Endodermal cell (in vitro differentiated cells): ENCODE measurements around the gene PRUNE2. TPM values are rescaled to one million over a fixed set of nuclear protein-coding genes. Genes with fewer than 3 reads are reported as not detected.

Experiments used
- DNase-seq: peaks from one replicate; pipeline ENCODE4 v3.0.0-alpha.2; 2017
- H3K27ac ChIP-seq: 2 replicates; pipeline ENCODE4 v1.5.1; 2013; ENCODE audit warnings: mild to moderate bottlenecking, low read depth, low read length, moderate library complexity
- H3K27me3 ChIP-seq: 2 replicates; pipeline ENCODE4 v1.6.1; 2013; ENCODE audit warnings: mild to moderate bottlenecking, low read length, moderate library complexity; ENCODE audit not compliant: insufficient read depth, control insufficient read depth, poor library complexity, severe bottlenecking
- H3K36me3 ChIP-seq: 2 replicates; pipeline ENCODE4 v1.7.0; 2013; ENCODE audit warnings: mild to moderate bottlenecking, low read length, moderate library complexity; ENCODE audit not compliant: control insufficient read depth, insufficient read depth
- H3K4me1 ChIP-seq: one replicate; pipeline ENCODE4 v1.7.0; 2013; ENCODE audit warnings: low read length; ENCODE audit not compliant: control insufficient read depth, insufficient read depth
- H3K4me3 ChIP-seq: 2 replicates; pipeline ENCODE4 v1.5.1; 2013; ENCODE audit warnings: mild to moderate bottlenecking, low read length, moderate library complexity
- H3K9ac ChIP-seq: 2 replicates; pipeline ENCODE4 v1.6.1; 2013; ENCODE audit warnings: mild to moderate bottlenecking, low read length, moderate library complexity; ENCODE audit not compliant: poor library complexity, severe bottlenecking; ENCODE audit errors: extremely low read depth
- H3K9me3 ChIP-seq: 2 replicates; pipeline ENCODE4 v1.6.1; 2013; ENCODE audit warnings: mild to moderate bottlenecking, low read length, moderate library complexity; ENCODE audit not compliant: control insufficient read depth
- H3K27ac Mint-ChIP-seq: 2 replicates; pipeline ENCODE4 v1.8.0; 2020; ENCODE audit warnings: mixed read lengths
- H3K27me3 Mint-ChIP-seq: 2 replicates; pipeline ENCODE4 v1.8.0; 2021; ENCODE audit warnings: mild to moderate bottlenecking, mixed read lengths; ENCODE audit not compliant: insufficient read depth
- H3K36me3 Mint-ChIP-seq: 2 replicates; pipeline ENCODE4 v1.8.0; 2020; ENCODE audit warnings: low read depth, mixed read lengths
- H3K4me1 Mint-ChIP-seq: 2 replicates; pipeline ENCODE4 v1.8.0; 2020; ENCODE audit warnings: mixed read lengths
- H3K4me3 Mint-ChIP-seq: 2 replicates; pipeline ENCODE4 v1.8.0; 2020; ENCODE audit warnings: mild to moderate bottlenecking, moderate library complexity, mixed read lengths
- H3K9me3 Mint-ChIP-seq: 2 replicates; pipeline ENCODE4 v1.8.0; 2020; ENCODE audit warnings: mild to moderate bottlenecking, mixed read lengths
- WGBS, 2 experiments: methylation state at CpG; one replicate each; pipeline versions ENCODE4 v1.1.5 to v1.1.7; 2013; ENCODE audit warnings: missing lambda C conversion rate in 2 of 2, mixed read lengths in 1 of 2; ENCODE audit not compliant: insufficient coverage in 1 of 2, insufficient read length in 1 of 2; 5-methylcytosine and 5-hydroxymethylcytosine counted together
- total RNA-seq, 2 donors: library from RNA; stranded (reverse); fragmentation: NEBNext Ultra II Directional in 1 of 2; extraction: Animal tissue kit (Norgen Biotek cat#: 25700) in 1 of 2; gene quantifications; 2 replicates in 1 of 2; 3 replicates in 1 of 2; pipeline ENCODE4 v1.2.1, GENCODE V29; 2021
- TF ChIP-seq, protein P1 (sequence below): fragments of 200-600 bp; sonication (generic); conservative IDR thresholded peaks from 2 replicates; pipeline ENCODE4 v1.5.0; 2021; ENCODE audit warnings: antibody characterized with exemption, mild to moderate bottlenecking

PRUNE2 gene
- total RNA-seq, 2 donors from 2014 or later: 4.1 to 6.8 TPM

DNA sequence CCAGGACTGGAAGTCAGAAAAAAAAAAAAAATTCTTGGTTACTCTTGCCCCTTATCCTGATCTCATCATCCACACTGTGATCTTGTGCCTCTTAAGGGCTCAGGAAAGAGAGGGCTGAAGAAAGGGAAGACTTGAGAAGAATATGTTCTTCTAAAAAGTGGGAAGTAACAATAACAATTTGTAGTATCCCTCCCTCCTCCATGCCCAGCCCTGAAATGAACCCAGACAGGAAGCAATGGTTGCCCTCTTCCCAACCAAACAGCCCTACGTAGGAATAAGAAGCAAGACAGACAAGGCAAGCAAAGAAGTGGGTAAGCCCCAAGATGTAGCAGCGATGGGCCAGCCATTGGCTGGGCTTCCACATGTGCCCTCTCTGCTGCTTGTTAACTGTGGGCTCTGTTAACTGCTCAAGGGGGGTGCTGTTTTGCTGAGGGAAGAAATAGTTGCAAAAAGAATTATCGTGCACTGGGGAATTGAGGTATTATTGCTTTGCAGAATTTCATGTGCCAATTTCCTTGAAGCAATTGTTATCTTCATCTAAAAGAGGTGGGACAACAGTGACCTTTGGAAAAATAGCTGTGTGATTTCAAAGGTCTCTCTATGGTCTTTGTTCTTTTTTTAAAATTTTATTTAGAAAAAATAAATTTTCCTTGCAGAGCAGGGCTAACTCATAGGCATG lies 288.3 kb downstream of the PRUNE2 start:
- H3K4me3 Mint-ChIP-seq: no peak overlapping the region
- 96 to 100% methylated on average over 1 to 3 of the region's 3 CpGs for WGBS, 2 experiments
- H3K36me3 Mint-ChIP-seq: no peaks in the 10 kb centered on the region
- no peak for DNase-seq
- TF ChIP-seq, protein P1, sequence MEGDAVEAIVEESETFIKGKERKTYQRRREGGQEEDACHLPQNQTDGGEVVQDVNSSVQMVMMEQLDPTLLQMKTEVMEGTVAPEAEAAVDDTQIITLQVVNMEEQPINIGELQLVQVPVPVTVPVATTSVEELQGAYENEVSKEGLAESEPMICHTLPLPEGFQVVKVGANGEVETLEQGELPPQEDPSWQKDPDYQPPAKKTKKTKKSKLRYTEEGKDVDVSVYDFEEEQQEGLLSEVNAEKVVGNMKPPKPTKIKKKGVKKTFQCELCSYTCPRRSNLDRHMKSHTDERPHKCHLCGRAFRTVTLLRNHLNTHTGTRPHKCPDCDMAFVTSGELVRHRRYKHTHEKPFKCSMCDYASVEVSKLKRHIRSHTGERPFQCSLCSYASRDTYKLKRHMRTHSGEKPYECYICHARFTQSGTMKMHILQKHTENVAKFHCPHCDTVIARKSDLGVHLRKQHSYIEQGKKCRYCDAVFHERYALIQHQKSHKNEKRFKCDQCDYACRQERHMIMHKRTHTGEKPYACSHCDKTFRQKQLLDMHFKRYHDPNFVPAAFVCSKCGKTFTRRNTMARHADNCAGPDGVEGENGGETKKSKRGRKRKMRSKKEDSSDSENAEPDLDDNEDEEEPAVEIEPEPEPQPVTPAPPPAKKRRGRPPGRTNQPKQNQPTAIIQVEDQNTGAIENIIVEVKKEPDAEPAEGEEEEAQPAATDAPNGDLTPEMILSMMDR: no peak
- no peak overlapping the region for H3K27ac Mint-ChIP-seq
- H3K27me3 Mint-ChIP-seq: peaks cover 1% of the 10 kb centered on the region
- Histone ChIP-seq H3K36me3 (no peaks in the 10 kb centered on the region), H3K4me1 (peaks cover 19% of the 10 kb centered on the region), H3K27me3 (no peaks in the 10 kb centered on the region), H3K9me3 (no peaks in the 10 kb centered on the region), H3K27ac (no peak overlapping the region), H3K4me3 (no peak overlapping the region), H3K9ac (no peak overlapping the region)
- peaks cover 40% of the 10 kb centered on the region for H3K4me1 Mint-ChIP-seq
- no peaks in the 10 kb centered on the region for H3K9me3 Mint-ChIP-seq

DNA sequence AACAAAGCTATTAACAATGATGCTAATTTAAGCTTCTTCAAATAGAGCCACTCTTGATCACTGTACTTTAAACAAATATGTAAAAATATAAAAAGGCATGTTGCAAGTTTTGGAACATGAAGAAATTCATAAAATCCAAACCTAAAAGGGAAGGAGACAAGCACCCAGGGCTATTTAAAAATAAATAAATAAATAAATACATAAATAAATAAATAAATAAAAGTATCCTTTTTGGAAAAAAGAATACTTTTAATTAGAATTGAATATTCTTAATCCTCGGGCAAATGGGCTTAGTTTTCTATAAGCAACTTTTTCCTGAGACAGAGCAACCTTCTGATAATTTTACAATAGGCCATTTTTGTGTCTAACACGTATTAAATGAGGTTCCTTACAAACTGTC lies 289.1 kb downstream of the PRUNE2 start:
- TF ChIP-seq, protein P1: no peak

DNA sequence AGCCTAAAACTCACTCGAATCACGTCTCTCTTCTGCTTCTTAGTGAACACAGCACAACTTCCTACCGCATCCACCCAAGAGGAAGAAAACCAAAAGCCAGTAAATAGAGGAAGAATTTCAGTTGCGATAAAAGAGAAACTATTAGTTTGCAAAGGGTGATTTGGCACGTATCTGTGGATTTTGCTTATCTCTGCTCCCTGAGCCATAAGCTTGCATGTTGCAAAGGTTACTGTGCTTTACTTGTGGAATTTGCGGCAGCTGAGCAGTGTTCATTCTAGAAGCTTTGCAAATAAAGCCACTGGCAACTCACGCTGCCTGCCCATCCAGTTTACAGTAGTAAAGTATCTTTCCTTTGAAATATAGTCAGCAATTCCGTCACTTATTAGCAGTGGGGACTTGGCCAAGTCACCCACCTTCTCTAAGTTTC lies 290.7 kb downstream of the PRUNE2 start:
- no peak overlapping the region for H3K4me3 Mint-ChIP-seq
- Histone ChIP-seq H3K9me3 (no peaks in the 10 kb centered on the region), H3K4me1 (peaks cover 24% of the 10 kb centered on the region), H3K9ac (peak overlapping the region; percentile 6), H3K4me3 (peak overlapping the region; percentile 44), H3K36me3 (no peaks in the 10 kb centered on the region), H3K27ac (no peak overlapping the region), H3K27me3 (no peaks in the 10 kb centered on the region)
- peaks cover 52% of the 10 kb centered on the region for H3K4me1 Mint-ChIP-seq
- no peaks in the 10 kb centered on the region for H3K27me3 Mint-ChIP-seq
- peak overlapping the region; percentile 6 for H3K27ac Mint-ChIP-seq
- DNase-seq: no peak
- TF ChIP-seq, protein P1: no peak
- no peaks in the 10 kb centered on the region for H3K36me3 Mint-ChIP-seq
- no peaks in the 10 kb centered on the region for H3K9me3 Mint-ChIP-seq
- WGBS, 2 experiments: 88 to 92% methylated on average over 7 to 8 of the region's 8 CpGs

More for the DNA sequence above, 289.1 kb downstream of the PRUNE2 start:
- Mint-ChIP-seq H3K9me3 (no peaks in the 10 kb centered on the region), H3K27ac (no peak overlapping the region), H3K4me3 (no peak overlapping the region), H3K4me1 (peaks cover 46% of the 10 kb centered on the region), H3K36me3 (no peaks in the 10 kb centered on the region), H3K27me3 (peaks cover 1% of the 10 kb centered on the region)
- no peak for DNase-seq
- H3K27ac ChIP-seq: no peak overlapping the region
- no peaks in the 10 kb centered on the region for H3K9me3 ChIP-seq
- no peak overlapping the region for H3K4me3 ChIP-seq
- no peak overlapping the region for H3K9ac ChIP-seq
- no peaks in the 10 kb centered on the region for H3K36me3 ChIP-seq
- no peaks in the 10 kb centered on the region for H3K27me3 ChIP-seq
- WGBS, 2 experiments: 93% methylated on average over 2 of the region's 2 CpGs; no CpG with 5 or more reads in 1 of the 2 experiments
- peaks cover 20% of the 10 kb centered on the region for H3K4me1 ChIP-seq
